ENCODE measurements around the gene ATIC.

ATIC gene

GRCh38 chr2:215361876-215362561 lies 50.2 kb downstream of the ATIC start:
- DNase-seq: no peak

GRCh38 chr2:215362562-215362904 lies 50.7 kb downstream of the ATIC start:
- DNase-seq: no peak

GRCh38 chr2:215363039-215363438 lies 51.2 kb downstream of the ATIC start:
- DNase-seq: no peak

- DNase-seq: no peak
Measured at GRCh38 chr2:215363461-215364156, 51.8 kb downstream of the ATIC start.

- DNase-seq: no peak
Measured at GRCh38 chr2:215364157-215365155, 52.6 kb downstream of the ATIC start.

GRCh38 chr2:215365184-215365658 lies 53.4 kb downstream of the ATIC start:
- no peak for DNase-seq

GRCh38 chr2:215366440-215367032 lies 54.7 kb downstream of the ATIC start:
- no peak for DNase-seq

GRCh38 chr2:215367662-215368492 lies 56.0 kb downstream of the ATIC start:
- no peak for DNase-seq

- no peak for DNase-seq
Measured at GRCh38 chr2:215368493-215368809, 56.6 kb downstream of the ATIC start.

- DNase-seq: no peak
Measured at GRCh38 chr2:215369181-215369760, 57.4 kb downstream of the ATIC start.

GRCh38 chr2:215370112-215370965 lies 58.5 kb downstream of the ATIC start:
- no peak for DNase-seq

GRCh38 chr2:215371915-215372897 lies 60.3 kb downstream of the ATIC start:
- no peak for DNase-seq

- DNase-seq: no peak
Measured at GRCh38 chr2:215372968-215373649, 61.2 kb downstream of the ATIC start.

- no peak for DNase-seq
Measured at GRCh38 chr2:215374002-215374401, 62.1 kb downstream of the ATIC start.

- DNase-seq: no peak
Measured at GRCh38 chr2:215374642-215375466, 63.0 kb downstream of the ATIC start.

- DNase-seq: no peak
Measured at GRCh38 chr2:215375467-215375830, 63.6 kb downstream of the ATIC start.

- DNase-seq: no peak
Measured at GRCh38 chr2:215376103-215376780, 64.4 kb downstream of the ATIC start.
